ENCODE measurements around the gene SNX4.

The SNX4 gene

GRCh38 chr3:125443923-125444322 is 76.1 kb downstream of the SNX4 start:
- no peak for TF ChIP-seq CTCF (IDR thresholded peaks at IDR 0.05; ENCODE audit: low read length)
- TF ChIP-seq EZH2phosphoT487 (IDR thresholded peaks at IDR 0.05; ENCODE audit: low read length): no peak
- no peak for TF ChIP-seq EZH2 (optimal IDR thresholded peaks at IDR 0.05; ENCODE audit: low read depth, low read length)

GRCh38 chr3:125442506-125442905 is 77.5 kb downstream of the SNX4 start:
- Histone ChIP-seq H3K9ac (ENCODE audit: low read length) (no peak overlapping the region), H3F3A (ENCODE audit: insufficient read depth, low read length) (no peaks in the 10 kb centered on the region), H3K27me3 (replicated peaks; ENCODE audit: insufficient read depth, low read length) (no peaks in the 10 kb centered on the region), H4K20me1 (ENCODE audit: insufficient read depth, low read length) (no peaks in the 10 kb centered on the region), H3K27ac (ENCODE audit: low read length) (no peak overlapping the region), H3K4me1 (ENCODE audit: low read length) (no peaks in the 10 kb centered on the region), H3K36me3 (replicated peaks; ENCODE audit: insufficient read depth, low read length) (no peaks in the 10 kb centered on the region), H2AFZ (ENCODE audit: low read length) (no peak overlapping the region), H3K9me3 (replicated peaks; ENCODE audit: insufficient read depth, low read length) (no peaks in the 10 kb centered on the region), H3K4me3 (ENCODE audit: low read length) (no peak overlapping the region), H3K79me2 (ENCODE audit: low read length) (no peaks in the 10 kb centered on the region), H3K9me2 (replicated peaks; ENCODE audit: insufficient read depth, low read length) (no peaks in the 10 kb centered on the region), H3K4me2 (ENCODE audit: low read depth, low read length) (no peak overlapping the region)
- no peak for DNase-seq
- TF ChIP-seq EZH2 (optimal IDR thresholded peaks at IDR 0.05; ENCODE audit: low read depth, low read length) (no peak), EZH2phosphoT487 (IDR thresholded peaks at IDR 0.05; ENCODE audit: low read length) (no peak), CTCF (IDR thresholded peaks at IDR 0.05; ENCODE audit: low read length) (no peak)

More at GRCh38 chr3:125443923-125444322, 76.1 kb downstream of the SNX4 start:
- no peak overlapping the region for H2AFZ ChIP-seq (ENCODE audit: low read length)
- H3K4me3 ChIP-seq (ENCODE audit: low read length): no peak overlapping the region
- H3K9me2 ChIP-seq (replicated peaks; ENCODE audit: insufficient read depth, low read length): no peaks in the 10 kb centered on the region
- no peak for DNase-seq
- no peaks in the 10 kb centered on the region for H3K27me3 ChIP-seq (replicated peaks; ENCODE audit: insufficient read depth, low read length)
- no peaks in the 10 kb centered on the region for H3K36me3 ChIP-seq (replicated peaks; ENCODE audit: insufficient read depth, low read length)
- H3K4me1 ChIP-seq (ENCODE audit: low read length): no peaks in the 10 kb centered on the region
- no peaks in the 10 kb centered on the region for H3K79me2 ChIP-seq (ENCODE audit: low read length)
- H3F3A ChIP-seq (ENCODE audit: insufficient read depth, low read length): no peaks in the 10 kb centered on the region
- no peaks in the 10 kb centered on the region for H3K9me3 ChIP-seq (replicated peaks; ENCODE audit: insufficient read depth, low read length)
- H3K9ac ChIP-seq (ENCODE audit: low read length): no peak overlapping the region
- no peaks in the 10 kb centered on the region for H4K20me1 ChIP-seq (ENCODE audit: insufficient read depth, low read length)
- H3K4me2 ChIP-seq (ENCODE audit: low read depth, low read length): no peak overlapping the region
- no peak overlapping the region for H3K27ac ChIP-seq (ENCODE audit: low read length)

GRCh38 chr3:125440970-125441369 is 79.0 kb downstream of the SNX4 start:
- no peaks in the 10 kb centered on the region for H4K20me1 ChIP-seq (ENCODE audit: insufficient read depth, low read length)
- no peak overlapping the region for H3K4me2 ChIP-seq (ENCODE audit: low read depth, low read length)
- no peaks in the 10 kb centered on the region for H3K27me3 ChIP-seq (replicated peaks; ENCODE audit: insufficient read depth, low read length)
- H3F3A ChIP-seq (ENCODE audit: insufficient read depth, low read length): no peaks in the 10 kb centered on the region
- no peaks in the 10 kb centered on the region for H3K36me3 ChIP-seq (replicated peaks; ENCODE audit: insufficient read depth, low read length)
- H3K27ac ChIP-seq (ENCODE audit: low read length): no peak overlapping the region
- H3K4me1 ChIP-seq (ENCODE audit: low read length): no peaks in the 10 kb centered on the region
- H3K4me3 ChIP-seq (ENCODE audit: low read length): no peak overlapping the region
- no peak for DNase-seq
- no peaks in the 10 kb centered on the region for H3K9me3 ChIP-seq (replicated peaks; ENCODE audit: insufficient read depth, low read length)
- H3K79me2 ChIP-seq (ENCODE audit: low read length): no peaks in the 10 kb centered on the region
- H2AFZ ChIP-seq (ENCODE audit: low read length): no peak overlapping the region
- H3K9ac ChIP-seq (ENCODE audit: low read length): no peak overlapping the region
- no peaks in the 10 kb centered on the region for H3K9me2 ChIP-seq (replicated peaks; ENCODE audit: insufficient read depth, low read length)
- TF ChIP-seq CTCF (IDR thresholded peaks at IDR 0.05; ENCODE audit: low read length): no peak

Data from MM.1S (cell line).